K562 (cell line): ENCODE data around the gene MEAK7. TPM values are rescaled to one million over a fixed set of nuclear protein-coding genes. Genes with fewer than 3 reads are reported as not detected.

Source experiments
- ESRRA ChIP-seq: fragments of 450-650 bp; IDR thresholded peaks from 2 replicates; pipeline ENCODE4 v1.6.1; 2014; ENCODE audit warnings: low read depth, mild to moderate bottlenecking, moderate library complexity, borderline replicate concordance
- RERE ChIP-seq: sonication (generic); formaldehyde crosslinking; IDR thresholded peaks from 2 replicates; pipeline ENCODE4 v1.8.0; 2023; ENCODE audit warnings: missing genetic modification reagents, mild to moderate bottlenecking, borderline replicate concordance
- SFPQ ChIP-seq: fragments of 200-400 bp; formaldehyde crosslinking; IDR thresholded peaks from 2 replicates; pipeline ENCODE4 v1.6.1; 2017; ENCODE audit warnings: mild to moderate bottlenecking, low read depth, low read length, moderate library complexity
- SMAD3 ChIP-seq: fragments of 450-650 bp; formaldehyde crosslinking; conservative IDR thresholded peaks from 2 replicates; pipeline ENCODE4 v1.4.0; 2020; ENCODE audit warnings: mild to moderate bottlenecking
- UBTF ChIP-seq, 2 experiments: IDR thresholded peaks; 2 replicates each; pipeline ENCODE4 v1.6.1; 2012; ENCODE audit warnings: improper control_type of control experiment in 2 of 2, low read depth in 2 of 2, low read length in 2 of 2, borderline replicate concordance in 1 of 2
- ZNF311 ChIP-seq: fragments of 250-450 bp; sonication (Bioruptor Pico); IDR thresholded peaks from 2 replicates; pipeline ENCODE4 v1.4.0; 2020; ENCODE audit warnings: mild to moderate bottlenecking, moderate library complexity
- ZNF324 ChIP-seq: fragments of 250-450 bp; sonication (Bioruptor Pico); IDR thresholded peaks from 2 replicates; pipeline ENCODE4 v1.4.0; 2020; ENCODE audit warnings: mild to moderate bottlenecking
- polyA plus RNA-seq, 8 experiments: library from polyadenylated mRNA; depleted of rRNA in 4 of 8; stranded (reverse) in 5 of 8; unstranded in 3 of 8; fragments of >200 nt; fragmentation: Nextera tagmentation in 2 of 8; fragmentation: Illumina TruSeq in 1 of 8; extraction: Ambion mirVana in 2 of 8; extraction: Trizol in 1 of 8; gene quantifications; 2 replicates each; pipeline versions ENCODE4 v1.2.1 to v1.2.3, GENCODE V29; 2011 to 2014; ENCODE audit warnings: inconsistent platforms in 1 of 8, missing spikeins in 1 of 8
- total RNA-seq, 7 experiments: library from RNA; depleted of rRNA in 6 of 7; stranded (reverse); fragments of >200 nt in 6 of 7; fragmentation: Illumina TruSeq in 2 of 7; extraction: Trizol in 2 of 7; gene quantifications; 2 replicates each; pipeline versions ENCODE4 v1.2.1 to v1.2.3, GENCODE V29; 2011 to 2021; ENCODE audit warnings: low replicate concordance in 1 of 7

Gene MEAK7
- total and polyA plus RNA-seq, 9 of the 15 experiments (the other 6 are each of a cell fraction or from before 2014, with no cell fraction given): 1.4 to 14.5 (median 6.3) TPM

GRCh38 chr16:84521497-84521770 lies 17.0 kb upstream of the MEAK7 start (continued):
- TF ChIP-seq SFPQ (no peak), ZNF324 (CRISPR knock-in tag) (no peak), SMAD3 (CRISPR knock-in tag) (no peak), ZNF311 (CRISPR knock-in tag) (no peak), ESRRA (no peak), UBTF (IDR thresholded peaks at IDR 0.05; ENCODE audit: borderline replicate concordance in 1 of 2, low read depth in 2 of 2, low read length in 2 of 2) (no peak), RERE (CRISPR knock-in tag) (no peak)
- TF ChIP-seq, all 486 proteins: peak for 0
